AG04450 (cell line): Measurements from ENCODE around the gene COL25A1. TPM values are rescaled to one million over a fixed set of nuclear protein-coding genes. Genes with fewer than 3 reads are reported as not detected.

Experiments
- CTCF ChIA-PET: fragments of 300-600, 350-600 bp; formaldehyde crosslinking; extraction: SDS; loops from one replicate; lab custom pipeline; 2022; ENCODE audit warnings: antibody characterized with exemption, inconsistent platforms; lab: Charles Lee
- POLR2A ChIA-PET: fragments of 350-600 bp; formaldehyde crosslinking; extraction: SDS; loops from one replicate; lab custom pipeline; 2021; ENCODE audit warnings: antibody characterized with exemption, inconsistent platforms; lab: Yijun Ruan, JAX
- DNase-seq: peaks from one replicate; pipeline ENCODE4 v3.0.0-alpha.2; 2011; ENCODE audit warnings: low read depth, low spot score
- H3K27ac ChIP-seq: one replicate; pipeline ENCODE4 v1.5.1; 2012; ENCODE audit warnings: low read depth, low read length, control low read depth
- H3K27me3 ChIP-seq: one replicate; pipeline ENCODE4 v1.6.0; 2012; ENCODE audit warnings: low read length; ENCODE audit not compliant: control insufficient read depth, insufficient read depth
- H3K4me3 ChIP-seq: 2 replicates; pipeline ENCODE4 v1.5.1; 2011; ENCODE audit warnings: mild to moderate bottlenecking, low read depth, low read length, control low read depth
- H3K9me3 ChIP-seq: 2 replicates; pipeline ENCODE4 v1.5.1; 2012; ENCODE audit warnings: low read length; ENCODE audit not compliant: control insufficient read depth, insufficient read depth
- polyA plus RNA-seq: library from polyadenylated mRNA; depleted of rRNA; stranded (reverse); fragments of >200 nt; gene quantifications from 2 replicates; pipeline ENCODE4 v1.2.3, GENCODE V29; 2011
- TF ChIP-seq, protein P1 (sequence below): IDR thresholded peaks from 2 replicates; pipeline ENCODE4 v1.5.1; 2011; ENCODE audit warnings: low read depth, low read length, control low read depth, inconsistent platforms

The COL25A1 gene
- polyA plus RNA-seq, 1 experiment, result not detected

DNA sequence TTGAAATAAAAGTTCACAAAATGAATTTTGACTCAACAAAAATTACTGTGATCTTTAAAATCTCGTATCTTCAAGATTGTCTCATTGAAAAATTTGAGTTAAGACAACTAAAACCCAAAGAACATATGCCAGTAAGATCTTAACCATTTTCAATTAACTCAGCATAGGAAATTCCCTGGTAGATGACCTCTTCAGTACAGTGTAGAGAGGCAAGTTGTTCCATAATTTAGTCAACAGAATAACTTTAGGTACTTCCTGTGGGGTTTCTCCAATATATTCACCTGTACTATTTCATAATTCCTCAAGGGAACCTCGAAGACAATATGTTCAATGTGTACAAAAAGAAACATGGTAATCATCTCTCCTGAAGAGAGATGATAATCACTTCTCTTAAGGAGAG is 145.3 kb downstream of the COL25A1 start:
- Histone ChIP-seq H3K27ac (no peak overlapping the region), H3K27me3 (no peaks in the 10 kb centered on the region), H3K9me3 (no peaks in the 10 kb centered on the region), H3K4me3 (no peak overlapping the region)
- ChIA-PET POLR2A (no interaction called here), CTCF (no interaction called here)
- no peak for DNase-seq
- TF ChIP-seq, protein P1, sequence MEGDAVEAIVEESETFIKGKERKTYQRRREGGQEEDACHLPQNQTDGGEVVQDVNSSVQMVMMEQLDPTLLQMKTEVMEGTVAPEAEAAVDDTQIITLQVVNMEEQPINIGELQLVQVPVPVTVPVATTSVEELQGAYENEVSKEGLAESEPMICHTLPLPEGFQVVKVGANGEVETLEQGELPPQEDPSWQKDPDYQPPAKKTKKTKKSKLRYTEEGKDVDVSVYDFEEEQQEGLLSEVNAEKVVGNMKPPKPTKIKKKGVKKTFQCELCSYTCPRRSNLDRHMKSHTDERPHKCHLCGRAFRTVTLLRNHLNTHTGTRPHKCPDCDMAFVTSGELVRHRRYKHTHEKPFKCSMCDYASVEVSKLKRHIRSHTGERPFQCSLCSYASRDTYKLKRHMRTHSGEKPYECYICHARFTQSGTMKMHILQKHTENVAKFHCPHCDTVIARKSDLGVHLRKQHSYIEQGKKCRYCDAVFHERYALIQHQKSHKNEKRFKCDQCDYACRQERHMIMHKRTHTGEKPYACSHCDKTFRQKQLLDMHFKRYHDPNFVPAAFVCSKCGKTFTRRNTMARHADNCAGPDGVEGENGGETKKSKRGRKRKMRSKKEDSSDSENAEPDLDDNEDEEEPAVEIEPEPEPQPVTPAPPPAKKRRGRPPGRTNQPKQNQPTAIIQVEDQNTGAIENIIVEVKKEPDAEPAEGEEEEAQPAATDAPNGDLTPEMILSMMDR, result no peak

DNA sequence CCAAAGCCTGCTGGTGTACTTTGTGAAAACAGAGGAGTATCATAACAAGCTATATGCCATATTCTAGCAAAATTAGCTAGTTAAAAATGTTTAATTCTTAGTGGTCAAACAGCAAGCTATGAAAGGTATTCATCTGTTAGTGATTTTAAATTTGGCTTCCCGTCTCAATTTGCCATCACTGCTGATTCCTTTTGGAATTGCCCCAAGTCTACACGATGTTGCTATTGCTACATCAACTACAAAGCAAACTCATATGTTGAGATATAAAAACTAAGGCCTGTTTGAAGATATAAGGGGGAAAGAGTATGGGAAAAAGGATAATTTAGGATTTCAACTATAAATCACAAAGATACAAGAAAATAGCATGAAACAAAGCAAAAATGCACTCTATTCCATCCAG is 146.1 kb downstream of the COL25A1 start:
- Histone ChIP-seq H3K4me3 (no peak overlapping the region), H3K27ac (no peak overlapping the region), H3K9me3 (no peaks in the 10 kb centered on the region), H3K27me3 (no peaks in the 10 kb centered on the region)
- DNase-seq, result no peak
- TF ChIP-seq, protein P1, result no peak
- CTCF ChIA-PET, result no interaction called here
- POLR2A ChIA-PET, result no interaction called here

DNA sequence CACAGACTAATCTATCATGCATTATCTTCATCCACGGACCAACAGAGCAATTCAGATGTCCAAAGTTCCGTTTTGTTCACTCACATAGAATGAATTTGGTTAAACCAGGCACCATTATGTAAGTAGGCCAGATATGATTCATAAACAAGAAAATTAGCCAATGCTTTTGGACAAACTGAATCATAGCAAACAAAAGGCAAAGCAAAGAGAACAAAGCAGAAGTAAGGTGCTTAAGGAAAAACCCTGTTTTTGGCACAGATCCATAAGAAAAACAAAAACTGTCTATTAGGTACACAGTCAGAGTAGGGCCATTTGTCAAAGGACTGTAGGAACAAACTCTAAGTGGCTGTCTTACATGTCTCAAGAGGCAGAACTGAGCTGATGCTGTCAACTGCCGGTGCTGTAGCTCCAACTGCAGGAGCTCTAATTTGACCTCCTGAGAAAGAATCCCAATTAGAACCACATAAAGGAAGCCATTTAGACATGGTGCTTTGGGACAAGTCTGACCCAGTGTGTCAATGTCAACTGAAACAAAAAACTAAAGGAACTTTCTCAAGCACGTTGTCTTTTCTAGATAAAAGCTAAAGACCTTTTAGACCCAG is 146.7 kb downstream of the COL25A1 start:
- POLR2A ChIA-PET, result no interaction called here
- CTCF ChIA-PET, result no interaction called here
- Histone ChIP-seq H3K4me3 (no peak overlapping the region), H3K27me3 (no peaks in the 10 kb centered on the region), H3K9me3 (no peaks in the 10 kb centered on the region), H3K27ac (no peak overlapping the region)
- no peak for DNase-seq
- TF ChIP-seq, protein P1, result no peak

DNA sequence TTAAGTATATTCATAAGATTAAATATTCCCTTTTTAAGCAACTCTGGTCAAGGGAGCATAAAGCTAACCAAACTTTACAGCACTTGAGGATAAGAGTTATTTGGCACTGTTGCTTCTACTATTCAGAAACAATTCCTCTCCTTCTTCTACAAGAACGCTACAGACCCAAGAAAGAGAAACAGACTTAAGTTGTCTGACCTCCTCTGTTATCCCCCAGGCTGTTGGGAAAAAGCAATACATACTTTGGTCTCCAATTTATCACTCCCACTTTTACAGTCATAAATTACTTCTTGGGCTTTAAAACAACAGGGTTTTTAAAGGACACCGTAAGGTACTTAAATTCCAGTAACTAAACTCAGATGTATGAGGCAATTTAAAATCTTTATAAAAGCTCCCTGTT is 147.4 kb downstream of the COL25A1 start:
- POLR2A ChIA-PET, result no interaction called here
- Histone ChIP-seq H3K4me3 (no peak overlapping the region), H3K27me3 (no peaks in the 10 kb centered on the region), H3K9me3 (no peaks in the 10 kb centered on the region), H3K27ac (no peak overlapping the region)
- TF ChIP-seq, protein P1, result no peak
- no peak for DNase-seq
- CTCF ChIA-PET, result no interaction called here

DNA sequence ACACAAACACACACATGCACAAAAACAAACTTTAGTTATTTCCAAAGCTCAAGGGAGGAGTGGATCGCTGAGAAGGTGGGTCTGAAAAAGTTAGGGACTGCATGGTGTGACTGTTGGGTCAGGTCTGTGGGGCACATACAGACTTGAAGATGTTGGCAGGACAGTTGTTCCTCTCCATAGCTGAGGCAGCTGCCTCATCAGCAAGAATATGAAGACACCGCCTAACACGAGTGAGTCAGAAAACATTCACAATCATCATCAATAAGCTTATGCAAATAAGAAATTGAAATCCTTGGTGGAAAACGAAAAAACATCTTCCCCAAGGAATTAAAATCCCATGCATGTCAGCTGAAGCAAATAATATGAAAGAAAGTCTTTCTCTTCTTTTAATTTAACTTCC is 148.0 kb downstream of the COL25A1 start:
- DNase-seq, result no peak
- Histone ChIP-seq H3K27ac (no peak overlapping the region), H3K9me3 (no peaks in the 10 kb centered on the region), H3K27me3 (no peaks in the 10 kb centered on the region), H3K4me3 (no peak overlapping the region)
- CTCF ChIA-PET, result no interaction called here
- TF ChIP-seq, protein P1, result no peak
- POLR2A ChIA-PET, result no interaction called here
